GM12878 (cell line): ENCODE data around the gene SAP25. TPM values are rescaled to one million over a fixed set of nuclear protein-coding genes. Genes with fewer than 3 reads are reported as not detected.

Experiments used
- ATAC-seq: fragments of 200-7000 bp; cut with Tn5 transposase; 3 replicates; pipeline ENCODE4 v1.9.1; 2020; ENCODE audit warnings: mild to moderate bottlenecking, moderate library complexity
- BruUV-seq: library from RNA; stranded (reverse); fragments of 400-500 nt; replicated peaks from 2 replicates; lab custom pipeline; 2021; lab: Mats Ljungman, UMichigan
- CTCF ChIA-PET: fragments of 300-600 bp; sonication (Branson Sonifier 250); formaldehyde crosslinking; extraction: SDS; loops from one replicate; lab custom pipeline; 2021; ENCODE audit warnings: inconsistent platforms; lab: Yijun Ruan, JAX
- POLR2A ChIA-PET: fragments of 350-600 bp; formaldehyde crosslinking; extraction: SDS; loops from one replicate; lab custom pipeline; 2021; ENCODE audit warnings: inconsistent platforms; lab: Charles Lee
- RAD21 ChIA-PET: fragments of 300-600 bp; sonication (Branson Sonifier 250); formaldehyde crosslinking; loops from one replicate; lab custom pipeline; 2023; ENCODE audit warnings: antibody characterized with exemption; ENCODE audit not compliant: unreplicated experiment; lab: Charles Lee
- SMC1A ChIA-PET: fragments of 300-600 bp; sonication (Branson Sonifier 250); formaldehyde crosslinking; loops from one replicate; lab custom pipeline; 2023; ENCODE audit not compliant: unreplicated experiment, uncharacterized antibody; lab: Charles Lee
- DNase-seq: peaks from one replicate; pipeline ENCODE4 v3.0.0-alpha.2; 2011; ENCODE audit warnings: low read depth, low spot score
- FAIRE-seq: peaks from 3 replicates; lab custom pipeline; 2011; peaks lifted over from hg19 to GRCh38; lab: Jason Lieb, UNC
- H2AFZ ChIP-seq: 2 replicates; pipeline ENCODE4 v1.6.0; 2011; ENCODE audit warnings: low read depth, low read length, control low read depth; ENCODE audit not compliant: control insufficient read depth
- H3K27ac ChIP-seq: 2 replicates; pipeline ENCODE4 v1.5.1; 2011; ENCODE audit warnings: control low read depth; ENCODE audit not compliant: control insufficient read depth, insufficient read depth
- H3K27me3 ChIP-seq, 2 experiments: replicated peaks in 1 of 2; 2 replicates each; pipeline versions ENCODE4 v1.6.0 to v1.6.1; 2011; ENCODE audit warnings: low read length in 1 of 2; ENCODE audit not compliant: control insufficient read depth in 2 of 2, insufficient read depth in 2 of 2
- H3K36me3 ChIP-seq, 2 experiments: 2 replicates each; pipeline ENCODE4 v1.5.1; 2011; ENCODE audit warnings: low read length in 1 of 2; ENCODE audit not compliant: control insufficient read depth in 2 of 2, insufficient read depth in 2 of 2
- H3K4me1 ChIP-seq: 2 replicates; pipeline ENCODE4 v1.6.1; 2011; ENCODE audit warnings: mild to moderate bottlenecking, low read length, moderate library complexity, mixed read lengths; ENCODE audit not compliant: control insufficient read depth, insufficient read depth
- H3K4me2 ChIP-seq: 2 replicates; pipeline ENCODE4 v1.6.0; 2011; ENCODE audit warnings: control low read depth; ENCODE audit not compliant: control insufficient read depth, insufficient read depth
- H3K4me3 ChIP-seq: fragments of 200-600 bp; sonication (generic); 2 replicates; pipeline ENCODE4 v1.5.1; 2016
- H3K79me2 ChIP-seq: 2 replicates; pipeline ENCODE4 v1.6.0; 2011; ENCODE audit warnings: low read length; ENCODE audit not compliant: control insufficient read depth, insufficient read depth
- H3K9ac ChIP-seq: 2 replicates; pipeline ENCODE4 v1.8.0; 2011; ENCODE audit warnings: low read length, control low read depth, mixed read lengths; ENCODE audit not compliant: control insufficient read depth, insufficient read depth
- H3K9me3 ChIP-seq: replicated peaks from 3 replicates; pipeline ENCODE4 v1.5.1; 2011; ENCODE audit warnings: mild to moderate bottlenecking, low read length; ENCODE audit not compliant: control insufficient read depth, insufficient read depth
- H4K20me1 ChIP-seq: 2 replicates; pipeline ENCODE4 v1.6.0; 2011; ENCODE audit not compliant: control insufficient read depth, insufficient read depth
- BCL11A ChIP-seq: IDR thresholded peaks from 2 replicates; pipeline ENCODE4 v1.6.1; 2011; ENCODE audit warnings: low read depth, low read length
- E4F1 ChIP-seq: fragments of 450-650 bp; IDR thresholded peaks from 2 replicates; pipeline ENCODE4 v1.6.1; 2018; ENCODE audit warnings: borderline replicate concordance, mild to moderate bottlenecking; ENCODE audit not compliant: partially characterized antibody
- GATAD2B ChIP-seq: fragments of 450-650 bp; conservative IDR thresholded peaks from 2 replicates; pipeline ENCODE4 v1.6.1; 2017; ENCODE audit warnings: low read depth, mild to moderate bottlenecking, moderate library complexity
- HSF1 ChIP-seq: fragments of 150-350 bp; IDR thresholded peaks from 2 replicates; pipeline ENCODE4 v1.6.1; 2014; ENCODE audit warnings: mild to moderate bottlenecking, low read depth, low read length
- MTA3 ChIP-seq: IDR thresholded peaks from 2 replicates; pipeline ENCODE4 v1.6.1; 2012; ENCODE audit warnings: low read length, inconsistent platforms, borderline replicate concordance
- PKNOX1 ChIP-seq: fragments of 450-650 bp; IDR thresholded peaks from 2 replicates; pipeline ENCODE4 v1.6.1; 2016; ENCODE audit warnings: mild to moderate bottlenecking
- POLR2AphosphoS5 ChIP-seq: IDR thresholded peaks from 2 replicates; pipeline ENCODE4 v1.6.1; 2011; ENCODE audit warnings: mild to moderate bottlenecking, low read length, inconsistent platforms
- POU2F2 ChIP-seq: IDR thresholded peaks from 3 replicates; pipeline ENCODE4 v1.6.1; 2011; ENCODE audit warnings: low read depth, mild to moderate bottlenecking, low read length, borderline replicate concordance
- RELB ChIP-seq: fragments of 450-650 bp; IDR thresholded peaks from 2 replicates; pipeline ENCODE4 v1.6.1; 2017; ENCODE audit warnings: low read depth, mild to moderate bottlenecking, moderate library complexity
- TCF12 ChIP-seq: IDR thresholded peaks from 2 replicates; pipeline ENCODE4 v1.6.1; 2011; ENCODE audit warnings: low read depth, mild to moderate bottlenecking, low read length
- WGBS: methylation state at CpG from one replicate; pipeline ENCODE4 v1.1.6; 2016; ENCODE audit warnings: low lambda C conversion rate; ENCODE audit not compliant: insufficient replicate concordance, insufficient coverage; ENCODE audit errors: missing lambda C conversion rate; 5-methylcytosine and 5-hydroxymethylcytosine counted together
- in situ Hi-C: fragments of 300-500 bp; cut with MboI; formaldehyde crosslinking; loops from 9 replicates; pipeline ENCODE4 v1.14.3; 2018; ENCODE audit warnings: mixed read lengths
- intact Hi-C: fragments of 100-400 bp; cut with micrococcal nuclease; formaldehyde crosslinking; loops from one replicate; pipeline ENCODE4 v1.14.2; 2022; ENCODE audit not compliant: unreplicated experiment
- polyA plus RNA-seq, 11 experiments: library from polyadenylated mRNA; depleted of rRNA in 4 of 11; unstranded in 6 of 11; stranded (reverse) in 5 of 11; fragments of >200 nt; fragmentation: Nextera tagmentation in 4 of 11; fragmentation: Illumina TruSeq in 1 of 11; extraction: Ambion mirVana in 4 of 11; extraction: Trizol in 1 of 11; gene quantifications; 1 replicate in 1 of 11; 2 replicates in 10 of 11; pipeline versions ENCODE4 v1.2.1 to v1.2.3, GENCODE V29; 2011 to 2016; ENCODE audit warnings: inconsistent platforms in 2 of 11, missing spikeins in 2 of 11, low read depth in 1 of 11
- total RNA-seq, 4 experiments: library from RNA; depleted of rRNA in 3 of 4; stranded (reverse); fragments of >200 nt in 3 of 4; fragmentation: Illumina TruSeq in 1 of 4; extraction: Trizol in 1 of 4; gene quantifications; 2 replicates each; pipeline versions ENCODE4 v1.2.1 to v1.2.3, GENCODE V29; 2013 to 2021
- TF ChIP-seq, protein P1 (sequence below): IDR thresholded peaks from 2 replicates; pipeline ENCODE4 v1.6.1; 2012; ENCODE audit warnings: low read length, inconsistent platforms

Gene SAP25
- total and polyA plus RNA-seq, 10 of the 15 experiments (the other 5 are each of a cell fraction or from before 2014, with no cell fraction given), result 0.14 to 8.6 (median 1.1) TPM

- TF ChIP-seq E4F1, result no peak
- no peak for TF ChIP-seq MTA3
These were observed 9.8 kb downstream of the SAP25 start (continued) for GRCh38 chr7:100563809-100564400.

GRCh38 chr7:100563100-100563564 is 10.6 kb downstream of the SAP25 start:
- no peak overlapping the region for H3K4me3 ChIP-seq
- H3K36me3 ChIP-seq, result peaks cover 18 to 27% of the 10 kb centered on the region in 2 experiments; a peak in 3 of 4 replicates
- no peak overlapping the region for H2AFZ ChIP-seq
- FAIRE-seq (no peak), ATAC-seq (no peak), DNase-seq (no peak)
- RAD21 ChIA-PET, result interaction anchor here (1.5 to 3.7 kb wide), 3 partner anchors 21 to 129 kb away, joined by 6 to 22 read pairs (median 21); partner anchors contain the start of genes FBXO24 and LRCH4
- no peak overlapping the region for H3K27ac ChIP-seq
- H3K9me3 ChIP-seq, result no peaks in the 10 kb centered on the region
- no peaks in the 10 kb centered on the region for H4K20me1 ChIP-seq
- intact Hi-C loops (loop anchor here (5.0 kb wide), 1 partner anchor 129 kb away; the partner anchor contains the start of gene GIGYF1), in situ Hi-C loops (no loop called here)
- no peaks in the 10 kb centered on the region for H3K27me3 ChIP-seq
- no peaks in the 10 kb centered on the region for H3K79me2 ChIP-seq
- H3K9ac ChIP-seq, result no peak overlapping the region
- POLR2A ChIA-PET, result interaction anchor here (0.9 kb wide), 1 partner anchor 20 kb away, joined by 5 read pairs; no protein-coding TSS in a partner anchor
- H3K4me1 ChIP-seq, result peaks cover 8% of the 10 kb centered on the region
- CTCF ChIA-PET, result interaction anchor here (0.6 to 12.6 kb wide), 18 partner anchors 8 to 236 kb away, joined by 3 to 190 read pairs (median 4); partner anchors contain the start of genes FBXO24, LRCH4 and POP7
- no TSS peak for BruUV-seq
- no peak overlapping the region for H3K4me2 ChIP-seq
- SMC1A ChIA-PET, result interaction anchor here (1.5 kb wide), 2 partner anchors 8 to 130 kb away, joined by 5 to 6 read pairs; no protein-coding TSS in a partner anchor
- 95% methylated on average over 8 of the region's 8 CpGs for WGBS
- TF ChIP-seq PKNOX1 (no peak), BCL11A (no peak), POLR2AphosphoS5 (no peak), TCF12 (no peak), HSF1 (no peak), GATAD2B (no peak), RELB (no peak), MTA3 (no peak), POU2F2 (no peak)
- TF ChIP-seq, protein P1, sequence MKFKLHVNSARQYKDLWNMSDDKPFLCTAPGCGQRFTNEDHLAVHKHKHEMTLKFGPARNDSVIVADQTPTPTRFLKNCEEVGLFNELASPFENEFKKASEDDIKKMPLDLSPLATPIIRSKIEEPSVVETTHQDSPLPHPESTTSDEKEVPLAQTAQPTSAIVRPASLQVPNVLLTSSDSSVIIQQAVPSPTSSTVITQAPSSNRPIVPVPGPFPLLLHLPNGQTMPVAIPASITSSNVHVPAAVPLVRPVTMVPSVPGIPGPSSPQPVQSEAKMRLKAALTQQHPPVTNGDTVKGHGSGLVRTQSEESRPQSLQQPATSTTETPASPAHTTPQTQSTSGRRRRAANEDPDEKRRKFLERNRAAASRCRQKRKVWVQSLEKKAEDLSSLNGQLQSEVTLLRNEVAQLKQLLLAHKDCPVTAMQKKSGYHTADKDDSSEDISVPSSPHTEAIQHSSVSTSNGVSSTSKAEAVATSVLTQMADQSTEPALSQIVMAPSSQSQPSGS, result no peak
